HepG2 (cell line): ENCODE results near the gene NEBL. TPM values are rescaled to one million over a fixed set of nuclear protein-coding genes. Genes with fewer than 3 reads are reported as not detected.

Experiments
- ATAC-seq: fragments of 200-7000 bp; cut with Tn5 transposase; 3 replicates; pipeline ENCODE4 v1.9.1; 2020; ENCODE audit warnings: mild to moderate bottlenecking, moderate library complexity
- BruUV-seq: library from RNA; stranded (reverse); fragments of 400-500 nt; replicated peaks from 2 replicates; lab custom pipeline; 2021; lab: Mats Ljungman, UMichigan
- CTCF ChIA-PET: fragments of 300-600 bp; formaldehyde crosslinking; extraction: SDS; loops from one replicate; lab custom pipeline; 2021; ENCODE audit warnings: low total read pairs, inconsistent platforms, low intra/inter-chr PET ratio; lab: Yijun Ruan, JAX
- POLR2A ChIA-PET: fragments of 350-600 bp; sonication (Branson Sonifier 250); formaldehyde crosslinking; loops from one replicate; lab custom pipeline; 2020; ENCODE audit warnings: antibody characterized with exemption, inconsistent platforms; lab: Yijun Ruan, JAX
- DNase-seq: peaks from one replicate; pipeline ENCODE4 v3.0.0-alpha.2; 2015; ENCODE audit warnings: low spot score
- FAIRE-seq: peaks from 3 replicates; lab custom pipeline; 2011; peaks lifted over from hg19 to GRCh38; lab: Jason Lieb, UNC
- H2AFZ ChIP-seq: one replicate; pipeline ENCODE4 v1.6.1; 2011; ENCODE audit warnings: low read length, inconsistent platforms
- H3K27ac ChIP-seq: fragments of 300-600 bp; 3 replicates; pipeline ENCODE4 v1.8.0; 2011; ENCODE audit warnings: mixed run types, mild to moderate bottlenecking, mixed read lengths, low read length, inconsistent platforms; ENCODE audit not compliant: insufficient read depth; ENCODE audit errors: extremely low read length
- H3K27me3 ChIP-seq, 2 experiments: fragments of 200-600 bp in 1 of 2; 2 replicates in 1 of 2; 3 replicates in 1 of 2; pipeline versions ENCODE4 v1.6.0 to v1.8.0; 2011; ENCODE audit warnings: low read length in 2 of 2, mild to moderate bottlenecking in 2 of 2, moderate library complexity in 2 of 2, inconsistent platforms in 1 of 2; ENCODE audit not compliant: insufficient read depth in 2 of 2, control insufficient read depth in 1 of 2
- H3K36me3 ChIP-seq, 2 experiments: fragments of 200-600 bp in 1 of 2; replicated peaks in 1 of 2; 2 replicates in 1 of 2; 3 replicates in 1 of 2; pipeline versions ENCODE4 v1.5.1 to v1.8.0; 2011; ENCODE audit warnings: low read length in 2 of 2, inconsistent platforms in 1 of 2; ENCODE audit not compliant: insufficient read depth in 2 of 2, control insufficient read depth in 1 of 2
- H3K4me1 ChIP-seq: 2 replicates; pipeline ENCODE4 v1.5.1; 2012; ENCODE audit warnings: low read length, inconsistent platforms; ENCODE audit not compliant: insufficient read depth
- H3K4me2 ChIP-seq: 2 replicates; pipeline ENCODE4 v1.6.0; 2011; ENCODE audit warnings: low read depth, low read length, inconsistent platforms
- H3K4me3 ChIP-seq, 3 experiments: fragments of 200-600 bp in 1 of 3; sonication (generic), shearing (Covaris generic) in 1 of 3; replicated peaks in 1 of 3; 2 replicates each; pipeline ENCODE4 v1.5.1; 2011 to 2016; ENCODE audit warnings: low read length in 3 of 3, inconsistent platforms in 2 of 3, low read depth in 2 of 3, mild to moderate bottlenecking in 2 of 3, control low read depth in 1 of 3, mixed read lengths in 1 of 3; ENCODE audit not compliant: insufficient read depth in 1 of 3
- H3K79me2 ChIP-seq: one replicate; pipeline ENCODE4 v1.6.1; 2011; ENCODE audit warnings: low read length, inconsistent platforms; ENCODE audit not compliant: insufficient read depth
- H3K9ac ChIP-seq: 2 replicates; pipeline ENCODE4 v1.6.0; 2011; ENCODE audit warnings: mild to moderate bottlenecking, low read depth, low read length, inconsistent platforms; ENCODE audit not compliant: insufficient read depth
- H3K9me3 ChIP-seq: 2 replicates; pipeline ENCODE4 v1.5.1; 2012; ENCODE audit warnings: mild to moderate bottlenecking, low read length
- H4K20me1 ChIP-seq: 2 replicates; pipeline ENCODE4 v1.6.0; 2011; ENCODE audit warnings: inconsistent platforms, mild to moderate bottlenecking, low read length, moderate library complexity; ENCODE audit not compliant: insufficient read depth
- HIVEP1 ChIP-seq: sonication (generic); formaldehyde crosslinking; IDR thresholded peaks from 2 replicates; pipeline ENCODE4 v1.4.0; 2020; ENCODE audit warnings: mild to moderate bottlenecking, missing genetic modification reagents
- NFKB2 ChIP-seq: sonication (generic); formaldehyde crosslinking; IDR thresholded peaks from 2 replicates; pipeline ENCODE4 v1.4.0; 2020; ENCODE audit warnings: missing genetic modification reagents, borderline replicate concordance
- ZNF296 ChIP-seq: sonication (generic); formaldehyde crosslinking; conservative IDR thresholded peaks from 2 replicates; pipeline ENCODE4 v1.5.0; 2020; ENCODE audit warnings: mild to moderate bottlenecking, missing genetic modification reagents
- ZNF530 ChIP-seq: sonication (generic); formaldehyde crosslinking; IDR thresholded peaks from 2 replicates; pipeline ENCODE4 v1.5.0; 2020; ENCODE audit warnings: low read depth, mild to moderate bottlenecking, missing genetic modification reagents
- ZSCAN21 ChIP-seq: sonication (generic); formaldehyde crosslinking; IDR thresholded peaks from 2 replicates; pipeline ENCODE4 v1.8.0; 2022; ENCODE audit warnings: mild to moderate bottlenecking, missing genetic modification reagents, moderate library complexity, borderline replicate concordance
- WGBS: methylation state at CpG from one replicate; pipeline ENCODE4 v1.1.6; 2017; ENCODE audit warnings: low lambda C conversion rate; 5-methylcytosine and 5-hydroxymethylcytosine counted together
- in situ Hi-C: cut with HindIII; loops from 2 replicates; pipeline ENCODE4 v1.10.0; 2017; ENCODE audit warnings: low pct_unique_long_range_greater_than_20kb; ENCODE audit not compliant: extremely low pct_ligation_motif_present
- intact Hi-C: fragments of 100-400 bp; cut with micrococcal nuclease; formaldehyde crosslinking; loops from one replicate; pipeline ENCODE4 v1.10.0; 2022; ENCODE audit not compliant: unreplicated experiment
- polyA plus RNA-seq, 8 experiments: library from polyadenylated mRNA; depleted of rRNA in 3 of 8; stranded (reverse) in 7 of 8; unstranded in 1 of 8; fragments of >200 nt; fragmentation: Illumina TruSeq in 4 of 8; extraction: Trizol in 4 of 8; gene quantifications; 2 replicates each; pipeline versions ENCODE4 v1.2.1 to v1.2.3, GENCODE V29; 2011 to 2016; ENCODE audit warnings: low read depth in 4 of 8, missing spikeins in 1 of 8, mixed read lengths in 1 of 8; ENCODE audit not compliant: insufficient read depth in 1 of 8
- total RNA-seq, 5 experiments: library from RNA; depleted of rRNA; stranded (reverse); fragments of >200 nt; fragmentation: Illumina TruSeq; extraction: Trizol; gene quantifications; 2 replicates each; pipeline ENCODE4 v1.2.3, GENCODE V29; 2016; ENCODE audit warnings: low read depth in 1 of 5
- TF ChIP-seq, protein P1 (sequence below): IDR thresholded peaks from 2 replicates; pipeline ENCODE4 v1.6.1; 2016
- TF ChIP-seq, protein P2 (sequence below): sonication (generic); formaldehyde crosslinking; IDR thresholded peaks from 2 replicates; pipeline ENCODE4 v1.4.0; 2020; ENCODE audit warnings: missing genetic modification reagents
- TF ChIP-seq, protein P3 (sequence below): sonication (generic); formaldehyde crosslinking; IDR thresholded peaks from 2 replicates; pipeline ENCODE4 v1.4.0; 2020; ENCODE audit warnings: missing genetic modification reagents, mild to moderate bottlenecking, borderline replicate concordance
- TF ChIP-seq, protein P4 (sequence below): sonication (generic); formaldehyde crosslinking; IDR thresholded peaks from 2 replicates; pipeline ENCODE4 v1.8.0; 2023; ENCODE audit warnings: mild to moderate bottlenecking, missing genetic modification reagents

Gene NEBL
- total and polyA plus RNA-seq, 2 of the 13 experiments (the other 11 are each of a cell fraction or from before 2014, with no cell fraction given) = not detected

DNA sequence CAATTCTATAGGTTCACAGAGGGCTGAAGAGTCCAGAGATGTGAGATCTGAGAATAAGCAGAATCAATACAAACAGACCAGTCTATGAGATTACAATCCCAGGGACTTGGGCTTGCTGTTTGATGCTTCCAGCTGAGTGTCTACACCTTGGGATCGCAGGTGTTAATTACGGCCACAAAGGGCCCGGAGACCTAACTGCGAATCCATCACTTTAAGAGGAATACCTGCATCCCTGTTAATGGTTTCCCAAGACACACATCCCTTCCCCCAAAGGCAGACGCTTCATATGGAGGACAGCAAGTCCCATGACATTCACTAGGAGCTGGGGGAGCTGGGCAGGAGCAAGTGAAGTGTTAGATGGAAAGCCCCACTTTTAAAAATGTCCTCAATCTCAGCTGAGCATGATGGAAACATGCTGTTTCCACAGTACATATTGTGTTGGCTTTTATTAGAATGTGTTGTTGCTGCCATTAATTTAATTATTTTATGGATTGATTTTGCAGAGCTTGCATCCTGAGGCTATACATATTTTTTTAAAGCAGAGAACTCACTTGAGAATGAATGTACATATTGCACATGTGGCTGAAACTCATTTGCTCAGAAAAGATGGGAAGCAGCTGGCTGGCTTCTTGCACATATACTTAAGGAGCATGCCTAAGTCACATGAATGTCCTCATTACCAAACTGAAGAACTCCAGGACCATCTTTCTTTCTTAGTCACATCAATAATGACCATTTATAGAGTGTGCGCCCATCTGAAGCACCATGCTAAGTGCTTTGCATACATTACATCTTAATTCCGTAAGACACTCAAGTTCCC is 151.3 kb downstream of the NEBL start (continued):
- TF ChIP-seq, protein P1, sequence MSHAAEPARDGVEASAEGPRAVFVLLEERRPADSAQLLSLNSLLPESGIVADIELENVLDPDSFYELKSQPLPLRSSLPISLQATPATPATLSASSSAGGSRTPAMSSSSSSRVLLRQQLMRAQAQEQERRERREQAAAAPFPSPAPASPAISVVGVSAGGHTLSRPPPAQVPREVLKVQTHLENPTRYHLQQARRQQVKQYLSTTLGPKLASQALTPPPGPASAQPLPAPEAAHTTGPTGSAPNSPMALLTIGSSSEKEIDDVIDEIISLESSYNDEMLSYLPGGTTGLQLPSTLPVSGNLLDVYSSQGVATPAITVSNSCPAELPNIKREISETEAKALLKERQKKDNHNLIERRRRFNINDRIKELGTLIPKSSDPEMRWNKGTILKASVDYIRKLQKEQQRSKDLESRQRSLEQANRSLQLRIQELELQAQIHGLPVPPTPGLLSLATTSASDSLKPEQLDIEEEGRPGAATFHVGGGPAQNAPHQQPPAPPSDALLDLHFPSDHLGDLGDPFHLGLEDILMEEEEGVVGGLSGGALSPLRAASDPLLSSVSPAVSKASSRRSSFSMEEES (CRISPR knock-in tag) = no peak
- TF ChIP-seq HIVEP1 (CRISPR knock-in tag) = no peak
- TF ChIP-seq ZNF296 (CRISPR knock-in tag) = no peak

DNA sequence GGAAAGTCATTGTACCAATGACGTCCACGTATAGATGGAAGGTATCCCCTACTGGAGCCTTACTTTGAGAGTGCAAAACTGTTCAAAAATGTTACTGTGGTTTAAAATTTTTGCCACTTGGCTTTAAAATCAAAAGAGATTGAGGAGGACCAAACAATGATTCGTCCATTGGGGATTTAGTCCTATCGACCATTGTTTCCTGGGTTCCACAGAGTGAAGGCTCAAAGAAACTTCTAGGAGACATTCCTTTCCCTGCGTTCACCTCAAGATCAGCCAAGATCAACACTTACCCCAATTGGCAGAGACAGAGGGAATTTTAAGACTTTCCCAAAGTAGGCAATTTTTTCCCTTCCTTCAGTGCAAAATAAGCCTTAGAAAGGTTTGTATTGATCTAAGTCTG is 152.3 kb downstream of the NEBL start:
- peaks cover 0 to 3% of the 10 kb centered on the region in 2 experiments; a peak in 1 of 5 replicates for H3K27me3 ChIP-seq
- H3K4me3 ChIP-seq = no peak overlapping the region
- FAIRE-seq (no peak), ATAC-seq (no peak), DNase-seq (no peak)
- no peaks in the 10 kb centered on the region for H3K36me3 ChIP-seq
- H3K4me2 ChIP-seq = no peak overlapping the region
- WGBS = 3% methylated on average over 5 of the region's 5 CpGs
- no peaks in the 10 kb centered on the region for H3K4me1 ChIP-seq
- H3K79me2 ChIP-seq = no peaks in the 10 kb centered on the region
- H4K20me1 ChIP-seq = no peaks in the 10 kb centered on the region
- no TSS peak for BruUV-seq
- H3K9me3 ChIP-seq = peaks cover 14% of the 10 kb centered on the region
- ChIA-PET POLR2A (no interaction called here), CTCF (no interaction called here)
- intact Hi-C loops = no loop called here
- in situ Hi-C loops = no loop called here
- no peak overlapping the region for H3K9ac ChIP-seq
- H3K27ac ChIP-seq = no peak overlapping the region
- H2AFZ ChIP-seq = no peak overlapping the region
- TF ChIP-seq ZSCAN21 (CRISPR knock-in tag) (no peak), NFKB2 (CRISPR knock-in tag) (no peak), ZNF530 (CRISPR knock-in tag) (no peak)
- TF ChIP-seq, protein P2, sequence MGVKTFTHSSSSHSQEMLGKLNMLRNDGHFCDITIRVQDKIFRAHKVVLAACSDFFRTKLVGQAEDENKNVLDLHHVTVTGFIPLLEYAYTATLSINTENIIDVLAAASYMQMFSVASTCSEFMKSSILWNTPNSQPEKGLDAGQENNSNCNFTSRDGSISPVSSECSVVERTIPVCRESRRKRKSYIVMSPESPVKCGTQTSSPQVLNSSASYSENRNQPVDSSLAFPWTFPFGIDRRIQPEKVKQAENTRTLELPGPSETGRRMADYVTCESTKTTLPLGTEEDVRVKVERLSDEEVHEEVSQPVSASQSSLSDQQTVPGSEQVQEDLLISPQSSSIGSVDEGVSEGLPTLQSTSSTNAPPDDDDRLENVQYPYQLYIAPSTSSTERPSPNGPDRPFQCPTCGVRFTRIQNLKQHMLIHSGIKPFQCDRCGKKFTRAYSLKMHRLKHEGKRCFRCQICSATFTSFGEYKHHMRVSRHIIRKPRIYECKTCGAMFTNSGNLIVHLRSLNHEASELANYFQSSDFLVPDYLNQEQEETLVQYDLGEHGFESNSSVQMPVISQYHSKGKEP = no peak
- TF ChIP-seq, protein P3, sequence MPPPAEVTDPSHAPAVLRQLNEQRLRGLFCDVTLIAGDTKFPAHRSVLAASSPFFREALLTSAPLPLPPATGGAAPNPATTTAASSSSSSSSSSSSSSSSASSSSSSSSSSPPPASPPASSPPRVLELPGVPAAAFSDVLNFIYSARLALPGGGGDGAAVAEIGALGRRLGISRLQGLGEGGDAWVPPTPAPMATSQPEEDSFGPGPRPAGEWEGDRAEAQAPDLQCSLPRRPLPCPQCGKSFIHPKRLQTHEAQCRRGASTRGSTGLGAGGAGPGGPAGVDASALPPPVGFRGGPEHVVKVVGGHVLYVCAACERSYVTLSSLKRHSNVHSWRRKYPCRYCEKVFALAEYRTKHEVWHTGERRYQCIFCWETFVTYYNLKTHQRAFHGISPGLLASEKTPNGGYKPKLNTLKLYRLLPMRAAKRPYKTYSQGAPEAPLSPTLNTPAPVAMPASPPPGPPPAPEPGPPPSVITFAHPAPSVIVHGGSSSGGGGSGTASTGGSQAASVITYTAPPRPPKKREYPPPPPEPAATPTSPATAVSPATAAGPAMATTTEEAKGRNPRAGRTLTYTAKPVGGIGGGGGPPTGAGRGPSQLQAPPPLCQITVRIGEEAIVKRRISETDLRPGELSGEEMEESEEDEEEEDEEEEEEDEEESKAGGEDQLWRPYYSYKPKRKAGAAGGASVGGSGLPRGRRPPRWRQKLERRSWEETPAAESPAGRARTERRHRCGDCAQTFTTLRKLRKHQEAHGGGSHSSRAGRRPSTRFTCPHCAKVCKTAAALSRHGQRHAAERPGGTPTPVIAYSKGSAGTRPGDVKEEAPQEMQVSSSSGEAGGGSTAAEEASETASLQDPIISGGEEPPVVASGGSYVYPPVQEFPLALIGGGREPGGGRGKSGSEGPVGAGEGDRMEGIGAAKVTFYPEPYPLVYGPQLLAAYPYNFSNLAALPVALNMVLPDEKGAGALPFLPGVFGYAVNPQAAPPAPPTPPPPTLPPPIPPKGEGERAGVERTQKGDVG (CRISPR knock-in tag) = no peak
- TF ChIP-seq, protein P4, sequence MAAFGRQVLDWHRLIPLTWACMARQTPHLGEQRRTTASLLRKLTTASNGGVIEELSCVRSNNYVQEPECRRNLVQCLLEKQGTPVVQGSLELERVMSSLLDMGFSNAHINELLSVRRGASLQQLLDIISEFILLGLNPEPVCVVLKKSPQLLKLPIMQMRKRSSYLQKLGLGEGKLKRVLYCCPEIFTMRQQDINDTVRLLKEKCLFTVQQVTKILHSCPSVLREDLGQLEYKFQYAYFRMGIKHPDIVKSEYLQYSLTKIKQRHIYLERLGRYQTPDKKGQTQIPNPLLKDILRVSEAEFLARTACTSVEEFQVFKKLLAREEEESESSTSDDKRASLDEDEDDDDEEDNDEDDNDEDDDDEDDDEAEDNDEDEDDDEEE (CRISPR knock-in tag) = no peak
